GM18517 (cell line): ENCODE measurements around the gene IQGAP1.

ENCODE experiments used
- ATAC-seq: cut with Tn5 transposase; IDR thresholded peaks from one replicate; pipeline ENCODE4 v1.9.1; 2021; ENCODE audit warnings: mild to moderate bottlenecking, moderate library complexity; ENCODE audit not compliant: unreplicated experiment

IQGAP1 gene

GRCh38 chr15:90365414-90366055, 22.5 kb upstream of the IQGAP1 start:
- ATAC-seq: no peak

GRCh38 chr15:90367576-90367975, 20.5 kb upstream of the IQGAP1 start:
- no peak for ATAC-seq

- ATAC-seq: no peak
These were observed 13.0 kb upstream of the IQGAP1 start for GRCh38 chr15:90375071-90375470.

DNA sequence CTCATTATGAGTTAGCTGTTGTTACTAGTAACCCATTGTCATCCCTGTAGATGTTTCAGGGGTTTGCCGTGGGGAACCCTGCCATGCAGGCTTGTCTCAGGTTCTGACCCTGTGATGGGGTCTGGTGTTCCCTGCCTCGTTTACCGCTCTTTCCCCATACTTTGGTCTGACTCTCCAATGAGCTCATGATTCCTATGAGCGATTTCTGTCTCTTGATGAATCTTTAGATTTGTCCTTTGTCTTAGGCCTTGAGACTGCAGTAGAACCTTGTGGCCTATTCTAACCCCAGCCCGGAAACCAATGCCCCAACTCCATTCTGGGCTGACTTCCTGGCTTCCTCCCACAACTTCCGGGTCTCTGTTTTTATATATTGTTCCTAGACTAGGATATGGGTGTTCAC, 11.3 kb upstream of the IQGAP1 start:
- no peak for ATAC-seq

GRCh38 chr15:90379263-90379662, 8.8 kb upstream of the IQGAP1 start:
- no peak for ATAC-seq

DNA sequence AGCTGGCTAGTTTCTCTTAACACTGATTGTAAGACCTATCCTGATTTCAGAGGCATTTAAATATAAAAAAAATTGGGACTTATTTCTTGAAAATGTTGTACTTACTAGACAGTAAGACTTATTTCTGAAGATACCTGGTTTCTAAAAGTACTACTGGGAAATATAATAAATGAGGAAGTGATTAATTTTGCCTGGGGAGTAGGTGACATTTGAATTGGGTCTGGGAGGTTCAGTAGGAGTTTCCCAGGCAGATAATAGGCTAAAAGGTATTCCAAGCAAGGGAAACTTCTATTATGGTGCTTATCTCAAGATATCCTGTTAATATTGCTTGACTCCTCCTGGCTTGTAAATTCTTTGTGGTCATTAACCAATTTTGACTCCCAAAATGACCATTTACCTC, 6.5 kb upstream of the IQGAP1 start:
- ATAC-seq: no peak

DNA sequence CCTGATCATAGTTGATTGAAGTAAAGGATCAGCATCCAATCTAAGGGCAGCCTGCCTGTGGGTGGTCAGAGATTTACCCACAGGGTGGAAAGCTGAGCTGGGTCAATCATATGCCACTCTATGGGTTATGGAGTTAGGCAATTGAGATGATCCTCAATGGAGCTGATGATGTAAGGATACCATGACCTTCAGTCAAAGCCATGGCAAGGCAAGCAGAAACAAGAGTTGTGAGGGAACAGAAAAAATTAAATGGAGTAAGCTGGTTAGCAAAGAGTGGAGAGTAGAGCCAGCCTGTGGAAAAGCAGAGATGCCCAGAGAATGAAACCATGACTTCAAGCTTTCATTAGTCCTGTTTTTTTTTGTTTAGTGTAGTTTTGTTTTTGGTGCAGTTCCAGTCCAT, 5.7 kb upstream of the IQGAP1 start:
- ATAC-seq: no peak

DNA sequence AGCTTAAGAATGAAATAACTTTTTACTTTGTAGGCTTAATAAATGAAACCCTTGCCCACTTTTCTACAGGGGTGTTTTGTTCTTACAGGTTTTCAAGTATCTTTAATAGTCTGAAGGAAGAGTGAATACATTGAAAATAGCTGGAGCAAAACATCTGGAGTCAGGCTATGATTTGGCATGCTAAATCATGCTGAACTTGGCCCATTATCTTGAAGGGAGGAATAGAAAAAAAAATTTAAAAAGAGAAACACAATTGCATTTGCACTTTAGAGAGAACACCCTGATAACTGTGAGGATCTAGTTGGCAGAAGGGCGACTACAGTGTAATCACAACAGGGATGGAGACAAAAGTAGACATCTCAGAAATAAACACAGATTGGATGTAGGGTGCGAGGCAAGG, 1.8 kb upstream of the IQGAP1 start:
- ATAC-seq: no peak

- ATAC-seq: peak; percentile 46
These were observed 679 bp downstream of the IQGAP1 start for GRCh38 chr15:90388462-90389380.

DNA sequence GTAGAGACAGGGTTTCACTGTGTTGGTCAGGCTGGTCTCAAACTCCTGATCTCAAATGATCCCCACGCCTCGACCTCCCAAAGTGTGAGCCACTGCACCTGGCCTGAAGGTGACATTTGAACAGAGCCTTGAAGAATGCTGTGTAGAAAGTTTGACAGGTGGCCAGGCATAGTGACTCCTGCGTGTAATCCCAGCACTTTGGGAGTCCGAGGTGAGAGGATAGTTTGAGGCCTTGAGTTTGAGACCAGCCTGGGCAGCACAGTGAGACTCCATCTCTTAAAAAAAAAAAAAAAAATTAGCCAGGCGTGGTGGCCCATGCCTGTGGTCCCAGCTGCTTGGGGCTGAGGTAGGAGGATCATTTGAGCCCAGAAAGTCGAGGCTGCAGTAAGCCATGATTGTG, 1.5 kb downstream of the IQGAP1 start:
- no peak for ATAC-seq

GRCh38 chr15:90393040-90393439, 5.0 kb downstream of the IQGAP1 start:
- no peak for ATAC-seq

- ATAC-seq: no peak
These were observed 6.0 kb downstream of the IQGAP1 start for GRCh38 chr15:90394074-90394473.

DNA sequence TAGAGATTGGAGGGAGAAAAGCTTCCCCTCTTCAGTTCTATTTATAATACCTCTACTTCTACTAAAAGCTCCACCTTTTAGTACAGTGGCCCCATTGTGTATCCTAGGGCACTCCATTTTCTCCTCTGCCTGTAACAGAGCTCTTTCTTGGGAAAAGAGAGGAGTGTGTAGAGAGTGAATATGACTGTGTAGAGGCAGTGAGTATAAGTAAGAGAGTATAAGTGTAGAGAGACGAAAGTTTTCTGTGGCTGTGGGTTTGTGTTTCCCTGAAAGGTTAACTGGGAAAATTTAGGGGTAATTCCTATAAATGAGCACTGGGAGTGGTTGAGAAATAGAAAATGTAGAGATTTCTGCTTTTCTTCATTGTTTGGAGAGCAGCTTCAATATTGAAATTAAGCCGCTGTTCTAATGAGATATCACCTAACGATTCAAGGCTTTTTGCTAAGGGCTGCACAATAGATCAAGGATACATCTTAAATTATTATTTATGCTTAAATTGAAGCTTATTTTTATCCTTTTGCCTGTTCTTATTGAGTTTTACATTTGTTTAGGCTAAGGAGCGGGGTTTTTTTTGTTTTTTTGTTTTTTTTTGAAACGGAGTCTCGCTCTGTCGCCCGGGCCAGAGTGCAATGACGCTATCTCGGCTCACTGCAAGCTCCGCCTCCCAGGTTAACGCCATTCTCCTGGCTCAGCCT, 6.9 kb downstream of the IQGAP1 start:
- ATAC-seq: no peak

- no peak for ATAC-seq
These were observed 8.3 kb downstream of the IQGAP1 start for GRCh38 chr15:90396321-90396720.

DNA sequence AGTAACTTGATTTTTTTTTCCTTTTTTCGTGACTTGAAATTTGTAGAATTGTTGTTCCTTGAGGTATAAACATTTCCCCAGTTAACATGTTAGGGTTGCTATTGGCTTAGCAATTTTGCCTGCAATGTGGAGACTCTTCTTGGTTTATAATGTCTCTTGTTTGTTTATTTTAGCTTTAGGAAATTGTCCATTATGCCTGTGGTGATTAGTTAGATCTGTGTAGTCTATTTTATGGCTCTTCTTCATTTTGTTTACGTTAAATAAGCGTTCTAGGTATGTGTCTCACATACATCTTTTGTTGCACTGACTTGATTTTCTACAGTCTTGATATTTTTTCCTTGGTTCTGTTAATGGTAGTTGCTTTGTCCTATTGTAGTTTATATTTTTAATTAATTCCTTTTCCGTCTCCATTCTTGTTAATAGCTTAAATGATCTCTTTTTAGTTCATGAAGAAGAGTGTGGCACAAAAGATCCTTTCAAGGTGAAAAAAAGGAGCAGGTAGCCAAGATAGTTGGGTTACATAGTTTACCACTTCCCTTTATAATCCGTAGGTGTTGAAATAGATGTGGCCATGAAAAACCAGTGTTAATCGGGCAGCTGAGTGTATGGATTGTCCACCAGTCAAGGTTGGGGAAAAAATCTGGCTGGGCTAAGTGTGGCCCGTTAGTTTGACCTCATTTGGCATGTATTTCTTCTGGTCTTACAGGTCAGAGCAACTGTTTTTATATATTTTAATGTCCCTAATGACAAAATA, 12.1 kb downstream of the IQGAP1 start:
- ATAC-seq: no peak

DNA sequence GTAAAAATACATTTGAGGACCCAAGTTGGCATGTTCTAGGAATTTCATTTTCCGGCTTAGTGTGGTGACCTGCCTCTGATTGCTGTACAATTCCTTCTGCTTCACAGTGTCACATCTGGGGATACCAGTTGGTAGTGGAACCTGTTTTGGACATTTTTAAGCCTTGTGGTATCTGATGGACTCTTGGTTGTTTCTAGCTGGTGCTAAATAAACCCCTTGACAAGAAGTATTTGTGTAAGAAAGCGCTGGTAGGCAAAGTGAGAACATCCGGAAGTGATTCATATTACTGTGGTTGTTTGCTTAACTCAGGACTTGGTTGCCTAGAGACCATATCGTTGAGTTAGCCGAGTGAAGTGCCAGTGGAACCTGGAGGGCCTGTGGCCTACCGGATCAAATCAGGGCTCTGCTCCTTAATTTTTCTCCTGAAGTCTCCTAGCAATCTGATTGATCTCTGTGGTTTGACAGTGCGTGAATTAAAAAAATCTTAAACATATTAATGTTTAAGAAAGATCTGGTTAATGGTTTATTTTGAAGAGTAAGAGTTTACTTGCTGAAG, 12.8 kb downstream of the IQGAP1 start:
- ATAC-seq: peak; percentile 94

DNA sequence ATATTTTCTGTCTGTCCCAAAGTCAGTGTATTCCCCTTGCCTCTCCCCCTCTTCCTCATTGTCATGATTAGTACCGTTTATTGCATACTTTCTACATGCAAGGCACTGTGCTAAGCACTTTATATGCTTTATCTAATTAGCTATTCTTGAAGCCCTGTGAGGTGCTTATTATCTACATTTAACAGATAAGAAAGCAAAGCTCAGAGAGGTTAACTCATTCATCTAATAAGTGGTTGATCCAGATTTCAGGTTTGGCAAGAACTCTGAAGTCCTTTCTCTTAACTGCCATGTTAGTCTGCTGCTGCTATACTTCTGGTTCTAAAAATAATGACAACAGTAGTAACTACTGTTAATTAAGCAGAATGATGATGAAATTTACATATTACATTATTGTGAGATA, 13.5 kb downstream of the IQGAP1 start:
- no peak for ATAC-seq

GRCh38 chr15:90402223-90402622, 14.2 kb downstream of the IQGAP1 start:
- ATAC-seq: no peak

GRCh38 chr15:90402767-90403166, 14.7 kb downstream of the IQGAP1 start:
- ATAC-seq: no peak

DNA sequence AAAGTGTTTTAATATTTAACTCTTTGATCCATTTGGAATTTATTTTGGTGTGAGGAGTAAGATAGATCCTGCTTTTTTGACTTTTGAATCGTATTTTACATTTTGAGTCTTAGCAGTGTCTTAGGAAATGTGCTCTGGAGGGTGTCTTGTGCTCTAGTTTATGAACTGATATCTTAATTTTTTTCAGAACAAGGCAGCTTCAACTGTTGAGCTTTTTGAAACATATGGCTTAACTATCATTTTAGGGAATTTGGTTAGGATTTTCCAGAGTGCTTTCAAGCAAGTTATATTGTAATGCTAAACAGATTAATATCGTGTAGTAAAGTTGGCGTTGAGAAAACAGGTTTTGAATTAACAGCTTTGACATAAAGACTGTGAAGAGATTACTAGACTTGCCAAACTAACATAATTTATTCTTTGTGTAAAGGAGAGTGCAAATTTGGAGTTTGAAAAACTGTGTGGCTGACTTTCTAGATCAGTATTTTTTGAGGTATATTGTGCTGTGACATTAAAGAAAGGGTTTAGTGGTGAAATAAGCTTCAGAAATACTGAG, 17.1 kb downstream of the IQGAP1 start:
- no peak for ATAC-seq
